Esophagus muscularis mucosa (tissue), 4 donors: Measurements from ENCODE around the gene ACTN3. TPM values are rescaled to one million over a fixed set of nuclear protein-coding genes. Genes with fewer than 3 reads are reported as not detected.

Experiments used
- DNase-seq: peaks from one replicate; pipeline ENCODE4 v3.0.0-alpha.2; 2017; ENCODE audit errors: extremely low spot score
- H3K27ac ChIP-seq, 4 donors: fragments of 200-600 bp; sonication (generic); replicated peaks in 1 of 4; 1 replicate in 3 of 4; 2 replicates in 1 of 4; pipeline ENCODE4 v1.5.1; 2016 to 2019; ENCODE audit warnings: mild to moderate bottlenecking in 1 of 4
- H3K27me3 ChIP-seq, 4 donors: fragments of 200-600 bp; sonication (generic); one replicate each; pipeline versions ENCODE4 v1.5.1 to v1.6.0; 2016 to 2019
- H3K36me3 ChIP-seq, 4 donors: fragments of 200-600 bp; sonication (generic); one replicate each; pipeline ENCODE4 v1.5.1; 2016 to 2019
- H3K4me1 ChIP-seq, 4 donors: fragments of 200-600 bp; sonication (generic); one replicate each; pipeline ENCODE4 v1.5.1; 2016 to 2019
- H3K4me3 ChIP-seq, 4 donors: fragments of 200-600 bp; sonication (generic); 1 replicate in 2 of 4; 2 replicates in 2 of 4; pipeline ENCODE4 v1.5.1; 2016 to 2019; ENCODE audit warnings: mild to moderate bottlenecking in 4 of 4, moderate library complexity in 1 of 4
- H3K9me3 ChIP-seq, 4 donors: fragments of 200-600 bp; sonication (generic); 1 replicate in 3 of 4; 2 replicates in 1 of 4; pipeline ENCODE4 v1.5.1; 2016 to 2019
- EP300 ChIP-seq: sonication (generic); formaldehyde crosslinking; IDR thresholded peaks from one replicate; pipeline ENCODE4 v1.6.1; 2017; ENCODE audit warnings: antibody characterized with exemption
- POLR2A ChIP-seq: fragments of 450-650 bp; IDR thresholded peaks from one replicate; pipeline ENCODE4 v1.6.1; 2017; ENCODE audit warnings: antibody characterized with exemption, moderate library complexity, mild to moderate bottlenecking, low read depth
- POLR2AphosphoS5 ChIP-seq, 2 donors: sonication (generic); formaldehyde crosslinking; IDR thresholded peaks; one replicate each; pipeline ENCODE4 v1.6.1; 2017; ENCODE audit warnings: antibody characterized with exemption in 2 of 2
- WGBS: methylation state at CpG from one replicate; pipeline ENCODE4 v1.1.5; 2018; 5-methylcytosine and 5-hydroxymethylcytosine counted together
- intact Hi-C: fragments of 100-400 bp; cut with DNase I; formaldehyde crosslinking; loops from one replicate; pipeline ENCODE4 v1.15.1; 2023
- total RNA-seq, 4 donors: library from RNA; depleted of rRNA; stranded (reverse); fragments of >200 nt; gene quantifications; one replicate each; pipeline versions ENCODE4 v1.1.0 to v1.2.1, GENCODE V29; 2016
- TF ChIP-seq, protein P1 (sequence below), 3 experiments: fragments of 200-600 bp in 2 of 3; fragments of 450-650 bp in 1 of 3; sonication (generic) in 2 of 3; IDR thresholded peaks; one replicate each; pipeline ENCODE4 v1.5.1; 2017 to 2019; ENCODE audit warnings: antibody characterized with exemption in 3 of 3, mild to moderate bottlenecking in 2 of 3, moderate library complexity in 1 of 3

The ACTN3 gene
- total RNA-seq, 4 donors from 2014 or later: not detected

GRCh38 chr11:66609721-66610617 lies 63.3 kb downstream of the ACTN3 start:
- DNase-seq: no peak
- Histone ChIP-seq H3K9me3 (no peaks in the 10 kb centered on the region), H3K27ac (no peak overlapping the region), H3K4me3 (no peak overlapping the region), H3K27me3 (no peaks in the 10 kb centered on the region), H3K4me1 (peaks cover 16 to 26% (median 23%) of the 10 kb centered on the region in 4 donors), H3K36me3 (peaks cover 8 to 16% (median 14%) of the 10 kb centered on the region in 4 donors)
- intact Hi-C loops: no loop called here
- TF ChIP-seq POLR2AphosphoS5 (IDR thresholded peaks at IDR 0.05) (no peak), EP300 (no peak), POLR2A (no peak)
- TF ChIP-seq, protein P1, sequence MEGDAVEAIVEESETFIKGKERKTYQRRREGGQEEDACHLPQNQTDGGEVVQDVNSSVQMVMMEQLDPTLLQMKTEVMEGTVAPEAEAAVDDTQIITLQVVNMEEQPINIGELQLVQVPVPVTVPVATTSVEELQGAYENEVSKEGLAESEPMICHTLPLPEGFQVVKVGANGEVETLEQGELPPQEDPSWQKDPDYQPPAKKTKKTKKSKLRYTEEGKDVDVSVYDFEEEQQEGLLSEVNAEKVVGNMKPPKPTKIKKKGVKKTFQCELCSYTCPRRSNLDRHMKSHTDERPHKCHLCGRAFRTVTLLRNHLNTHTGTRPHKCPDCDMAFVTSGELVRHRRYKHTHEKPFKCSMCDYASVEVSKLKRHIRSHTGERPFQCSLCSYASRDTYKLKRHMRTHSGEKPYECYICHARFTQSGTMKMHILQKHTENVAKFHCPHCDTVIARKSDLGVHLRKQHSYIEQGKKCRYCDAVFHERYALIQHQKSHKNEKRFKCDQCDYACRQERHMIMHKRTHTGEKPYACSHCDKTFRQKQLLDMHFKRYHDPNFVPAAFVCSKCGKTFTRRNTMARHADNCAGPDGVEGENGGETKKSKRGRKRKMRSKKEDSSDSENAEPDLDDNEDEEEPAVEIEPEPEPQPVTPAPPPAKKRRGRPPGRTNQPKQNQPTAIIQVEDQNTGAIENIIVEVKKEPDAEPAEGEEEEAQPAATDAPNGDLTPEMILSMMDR (IDR thresholded peaks at IDR 0.05): no peak
- 81% methylated on average over 4 of the region's 4 CpGs for WGBS

GRCh38 chr11:66612458-66612857 lies 65.8 kb downstream of the ACTN3 start:
- 82% methylated on average over 1 of the region's 1 CpG for WGBS
- Histone ChIP-seq H3K27ac (no peak overlapping the region), H3K4me1 (peaks cover 15 to 28% (median 22%) of the 10 kb centered on the region in 4 donors), H3K27me3 (no peaks in the 10 kb centered on the region), H3K36me3 (no peaks in the 10 kb centered on the region), H3K9me3 (no peaks in the 10 kb centered on the region), H3K4me3 (no peak overlapping the region)
- TF ChIP-seq, protein P1 (IDR thresholded peaks at IDR 0.05): no peak
- TF ChIP-seq POLR2AphosphoS5 (IDR thresholded peaks at IDR 0.05): no peak
- no peak for TF ChIP-seq EP300
- no peak for DNase-seq
- intact Hi-C loops: no loop called here

Other genes starting within 250 kb of the ACTN3 start
- 10 to 100 TPM; 23.0 to 83.8 (median 33.0) TPM for gene CD248, start 229.9 kb upstream of the ACTN3 start, total RNA-seq
- gene RIN1, start 210.5 kb upstream of the ACTN3 start, total RNA-seq: 1 to 10 TPM; 3.1 to 6.6 (median 4.5) TPM
- gene BRMS1, start 201.8 kb upstream of the ACTN3 start, total RNA-seq: 10 to 100 TPM; 22.8 to 35.1 (median 34.1) TPM
- gene B4GAT1, start 199.3 kb upstream of the ACTN3 start, total RNA-seq: 10 to 100 TPM; 32.0 to 71.4 (median 50.0) TPM
- gene SLC29A2, start 175.1 kb upstream of the ACTN3 start, total RNA-seq: 1 to 10 TPM in 3 of 4 donors, under 1 TPM in 1; 0.50 to 3.6 (median 1.7) TPM
- gene NPAS4, start 125.9 kb upstream of the ACTN3 start, total RNA-seq: 1 to 10 TPM; 1.2 to 2.9 (median 1.5) TPM
- 10 to 100 TPM; 46.1 to 51.5 (median 48.7) TPM for gene MRPL11, start 108.1 kb upstream of the ACTN3 start, total RNA-seq
- 10 to 100 TPM; 28.7 to 50.4 (median 37.7) TPM for gene PELI3, start 80.0 kb upstream of the ACTN3 start, total RNA-seq
- 10 to 100 TPM; 17.8 to 33.3 (median 20.2) TPM for gene DPP3, start 66.5 kb upstream of the ACTN3 start, total RNA-seq
- 10 to 100 TPM; 68.1 to 78.5 (median 73.1) TPM for gene BBS1, start 36.3 kb upstream of the ACTN3 start, total RNA-seq
- gene ZDHHC24, start 855 bp upstream of the ACTN3 start, total RNA-seq: 10 to 100 TPM in 2 of 4 donors, 1 to 10 TPM in 2; 7.6 to 16.2 (median 12.2) TPM
- gene CTSF, start 21.7 kb downstream of the ACTN3 start, total RNA-seq: 100 to 1,000 TPM in 2 of 4 donors, 10 to 100 TPM in 2; 73.1 to 112 (median 96.6) TPM
- gene CCDC87, start 46.2 kb downstream of the ACTN3 start, total RNA-seq: under 1 TPM; 0.17 to 0.83 (median 0.46) TPM
- gene CCS, start 46.3 kb downstream of the ACTN3 start, total RNA-seq: 10 to 100 TPM; 27.8 to 50.7 (median 34.8) TPM
- gene RBM14, start 69.7 kb downstream of the ACTN3 start, total RNA-seq: 10 to 100 TPM; 30.5 to 41.7 (median 34.9) TPM
- 100 to 1,000 TPM in 1 of 4 donors, 10 to 100 TPM in 3; 82.2 to 101 (median 90.2) TPM for gene RBM4, start 91.8 kb downstream of the ACTN3 start, total RNA-seq
- gene RBM4B, start 131.0 kb downstream of the ACTN3 start, total RNA-seq: 10 to 100 TPM; 10.3 to 13.2 (median 12.2) TPM
- gene SPTBN2, start 182.3 kb downstream of the ACTN3 start, total RNA-seq: 10 to 100 TPM in 2 of 4 donors, 1 to 10 TPM in 2; 3.3 to 12.5 (median 10.0) TPM